MG63 (cell line): ENCODE data around the gene ANGPTL7. TPM values are rescaled to one million over a fixed set of nuclear protein-coding genes. Genes with fewer than 3 reads are reported as not detected.

Experiments used
- DNase-seq: peaks from one replicate; pipeline ENCODE4 v3.0.0-alpha.2; 2020
- H3K27me3 ChIP-seq: fragments of 250-450 bp; sonication (Bioruptor Pico); 2 replicates; pipeline ENCODE4 v1.5.1; 2020; ENCODE audit warnings: mild to moderate bottlenecking, moderate library complexity
- H3K36me3 ChIP-seq: fragments of 250-450 bp; sonication (Bioruptor Pico); 2 replicates; pipeline ENCODE4 v1.5.1; 2020; ENCODE audit warnings: mild to moderate bottlenecking, moderate library complexity
- H3K4me3 ChIP-seq: fragments of 250-450 bp; sonication (Bioruptor Pico); 2 replicates; pipeline ENCODE4 v1.5.1; 2020; ENCODE audit warnings: mild to moderate bottlenecking, moderate library complexity
- H3K9me3 ChIP-seq: fragments of 250-450 bp; sonication (Bioruptor Pico); 2 replicates; pipeline ENCODE4 v1.5.1; 2020; ENCODE audit warnings: mild to moderate bottlenecking, moderate library complexity
- total RNA-seq: library from RNA; depleted of rRNA; stranded (reverse); fragments of >200 nt; shearing (Covaris generic); gene quantifications from 2 replicates; pipeline ENCODE4 v1.2.3, GENCODE V29; 2014; ENCODE audit warnings: low replicate concordance; rRNA removed

The ANGPTL7 gene
- total RNA-seq, 1 experiment from 2014 or later = not detected

GRCh38 chr1:11216074-11216473 lies 26.9 kb downstream of the ANGPTL7 start:
- Histone ChIP-seq H3K36me3 (peaks cover 45% of the 10 kb centered on the region), H3K4me3 (no peak overlapping the region), H3K27me3 (no peaks in the 10 kb centered on the region), H3K9me3 (no peaks in the 10 kb centered on the region)
- no peak for DNase-seq

- no peak for DNase-seq
- H3K4me3 ChIP-seq = no peak overlapping the region
- no peaks in the 10 kb centered on the region for H3K9me3 ChIP-seq
- peaks cover 58% of the 10 kb centered on the region for H3K36me3 ChIP-seq
- H3K27me3 ChIP-seq = no peaks in the 10 kb centered on the region
Observed at GRCh38 chr1:11227106-11228077, 38.2 kb downstream of the ANGPTL7 start.

GRCh38 chr1:11229203-11229602 lies 40.0 kb downstream of the ANGPTL7 start:
- Histone ChIP-seq H3K4me3 (no peak overlapping the region), H3K27me3 (no peaks in the 10 kb centered on the region), H3K9me3 (no peaks in the 10 kb centered on the region), H3K36me3 (peaks cover 64% of the 10 kb centered on the region)
- no peak for DNase-seq

GRCh38 chr1:11233208-11233607 lies 44.1 kb downstream of the ANGPTL7 start:
- Histone ChIP-seq H3K9me3 (no peaks in the 10 kb centered on the region), H3K27me3 (no peaks in the 10 kb centered on the region), H3K4me3 (no peak overlapping the region), H3K36me3 (peaks cover 69% of the 10 kb centered on the region)
- DNase-seq = no peak

GRCh38 chr1:11237356-11237755 lies 48.2 kb downstream of the ANGPTL7 start:
- Histone ChIP-seq H3K9me3 (no peaks in the 10 kb centered on the region), H3K36me3 (peaks cover 62% of the 10 kb centered on the region), H3K4me3 (no peak overlapping the region), H3K27me3 (no peaks in the 10 kb centered on the region)
- DNase-seq = no peak

- DNase-seq = no peak
- H3K36me3 ChIP-seq = peaks cover 58% of the 10 kb centered on the region
- H3K9me3 ChIP-seq = no peaks in the 10 kb centered on the region
- H3K27me3 ChIP-seq = no peaks in the 10 kb centered on the region
- H3K4me3 ChIP-seq = no peak overlapping the region
Observed at GRCh38 chr1:11238311-11238710, 49.2 kb downstream of the ANGPTL7 start.

- Histone ChIP-seq H3K27me3 (no peaks in the 10 kb centered on the region), H3K36me3 (peaks cover 45% of the 10 kb centered on the region)
Observed at GRCh38 chr1:11245248-11245647, 56.1 kb downstream of the ANGPTL7 start.

More at GRCh38 chr1:11245248-11245647, 56.1 kb downstream of the ANGPTL7 start:
- Histone ChIP-seq H3K9me3 (no peaks in the 10 kb centered on the region), H3K4me3 (no peak overlapping the region)
- DNase-seq = no peak

Other genes starting within 250 kb of the ANGPTL7 start
- gene TARDBP, start 176.7 kb upstream of the ANGPTL7 start, total RNA-seq = 26.0 and 53.3 TPM in 2 replicates
- gene MASP2, start 142.1 kb upstream of the ANGPTL7 start, total RNA-seq = not detected in 2 replicates
- 24.0 and 39.3 TPM in 2 replicates for gene SRM, start 129.3 kb upstream of the ANGPTL7 start, total RNA-seq
- gene EXOSC10, start 89.5 kb upstream of the ANGPTL7 start, total RNA-seq = 45.6 and 55.2 TPM in 2 replicates
- 12.2 and 14.3 TPM in 2 replicates for gene MTOR, start 73.2 kb downstream of the ANGPTL7 start, total RNA-seq
- gene UBIAD1, start 83.8 kb downstream of the ANGPTL7 start, total RNA-seq = 6.3 and 9.0 TPM in 2 replicates